ENCODE data around the gene TSPEAR. TPM values are rescaled to one million over a fixed set of nuclear protein-coding genes. Genes with fewer than 3 reads are reported as not detected.

Gene TSPEAR
- total RNA-seq, 3 donors from 2014 or later (not counting 1 experiment from before 2014, with no cell fraction given) = not detected

DNA sequence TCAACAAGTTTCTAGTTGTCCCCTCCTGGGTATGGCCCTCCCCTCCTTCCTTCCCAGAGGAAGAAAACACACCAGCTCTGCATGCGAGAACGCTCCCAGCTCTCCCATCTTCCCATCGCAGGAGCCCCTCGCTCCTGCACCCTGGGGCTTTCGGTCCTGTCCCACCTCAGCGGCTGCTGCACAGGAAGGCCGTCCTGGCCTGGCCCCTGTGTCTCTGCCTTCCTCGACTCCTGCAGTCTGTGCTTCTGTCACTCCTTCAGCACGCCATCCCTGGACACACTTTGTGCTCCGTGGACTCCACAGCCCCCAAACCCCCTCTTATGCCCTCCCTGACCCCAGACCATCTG, 194.6 kb downstream of the TSPEAR start:
- ATAC-seq (no peak), DNase-seq (no peak)
- TF ChIP-seq, protein P1, sequence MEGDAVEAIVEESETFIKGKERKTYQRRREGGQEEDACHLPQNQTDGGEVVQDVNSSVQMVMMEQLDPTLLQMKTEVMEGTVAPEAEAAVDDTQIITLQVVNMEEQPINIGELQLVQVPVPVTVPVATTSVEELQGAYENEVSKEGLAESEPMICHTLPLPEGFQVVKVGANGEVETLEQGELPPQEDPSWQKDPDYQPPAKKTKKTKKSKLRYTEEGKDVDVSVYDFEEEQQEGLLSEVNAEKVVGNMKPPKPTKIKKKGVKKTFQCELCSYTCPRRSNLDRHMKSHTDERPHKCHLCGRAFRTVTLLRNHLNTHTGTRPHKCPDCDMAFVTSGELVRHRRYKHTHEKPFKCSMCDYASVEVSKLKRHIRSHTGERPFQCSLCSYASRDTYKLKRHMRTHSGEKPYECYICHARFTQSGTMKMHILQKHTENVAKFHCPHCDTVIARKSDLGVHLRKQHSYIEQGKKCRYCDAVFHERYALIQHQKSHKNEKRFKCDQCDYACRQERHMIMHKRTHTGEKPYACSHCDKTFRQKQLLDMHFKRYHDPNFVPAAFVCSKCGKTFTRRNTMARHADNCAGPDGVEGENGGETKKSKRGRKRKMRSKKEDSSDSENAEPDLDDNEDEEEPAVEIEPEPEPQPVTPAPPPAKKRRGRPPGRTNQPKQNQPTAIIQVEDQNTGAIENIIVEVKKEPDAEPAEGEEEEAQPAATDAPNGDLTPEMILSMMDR (IDR thresholded peaks at IDR 0.05) = no peak
- H3K9me3 ChIP-seq (ENCODE audit: control insufficient read depth, insufficient read depth, low read length) = no peaks in the 10 kb centered on the region
- Mint-ChIP-seq H3K4me1 (peaks cover 5 to 8% of the 10 kb centered on the region in 2 donors), H3K36me3 (no peaks in the 10 kb centered on the region), H3K27ac (no peak overlapping the region), H3K27me3 (ENCODE audit: low read depth in 2 of 2) (peaks cover 3 to 6% of the 10 kb centered on the region in 2 donors), H3K4me3 (no peak overlapping the region), H3K9me3 (no peaks in the 10 kb centered on the region)
- no peaks in the 10 kb centered on the region for H3K36me3 ChIP-seq (ENCODE audit: control insufficient read depth, insufficient read depth, low read length)
- WGBS (ENCODE audit: insufficient coverage) = 96% methylated on average over 10 of the region's 10 CpGs
- H3K27ac ChIP-seq (ENCODE audit: low read length) = no peak overlapping the region
- H3K4me1 ChIP-seq (ENCODE audit: control insufficient read depth, insufficient read depth, low read length) = no peaks in the 10 kb centered on the region
- H3K27me3 ChIP-seq (ENCODE audit: control insufficient read depth, insufficient read depth, low read length) = no peaks in the 10 kb centered on the region
- H3K4me3 ChIP-seq (ENCODE audit: low read length) = no peak overlapping the region
- intact Hi-C loops (cut with micrococcal nuclease) = no loop called here

DNA sequence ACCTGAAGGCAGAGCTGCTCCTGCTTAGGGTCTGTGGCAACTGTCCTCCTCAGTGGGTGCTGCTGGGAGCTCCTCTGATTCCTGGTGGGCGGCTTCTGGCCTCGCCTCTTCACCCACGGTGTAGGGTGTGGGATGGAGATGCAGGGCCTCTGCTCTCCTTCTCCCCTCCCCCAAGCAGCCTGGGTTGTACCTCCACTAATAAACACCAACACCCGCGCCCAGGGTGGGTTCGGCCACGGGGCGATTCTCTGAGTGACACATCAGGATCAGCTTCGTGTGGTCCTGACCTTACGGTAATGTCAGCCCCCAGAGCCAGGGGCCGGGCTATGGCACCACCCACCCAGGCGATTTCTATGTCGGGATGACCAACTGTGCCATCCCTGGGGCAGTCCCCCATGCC, 195.0 kb downstream of the TSPEAR start:
- Histone ChIP-seq H3K4me1 (ENCODE audit: control insufficient read depth, insufficient read depth, low read length) (no peaks in the 10 kb centered on the region), H3K36me3 (ENCODE audit: control insufficient read depth, insufficient read depth, low read length) (no peaks in the 10 kb centered on the region), H3K9me3 (ENCODE audit: control insufficient read depth, insufficient read depth, low read length) (no peaks in the 10 kb centered on the region), H3K27me3 (ENCODE audit: control insufficient read depth, insufficient read depth, low read length) (no peaks in the 10 kb centered on the region), H3K27ac (ENCODE audit: low read length) (no peak overlapping the region), H3K4me3 (ENCODE audit: low read length) (no peak overlapping the region)
- Mint-ChIP-seq H3K4me1 (peaks cover 5 to 11% of the 10 kb centered on the region in 2 donors), H3K36me3 (no peaks in the 10 kb centered on the region), H3K4me3 (no peak overlapping the region), H3K9me3 (no peaks in the 10 kb centered on the region), H3K27ac (no peak overlapping the region), H3K27me3 (ENCODE audit: low read depth in 2 of 2) (peaks cover 3 to 6% of the 10 kb centered on the region in 2 donors)
- TF ChIP-seq, protein P1 (IDR thresholded peaks at IDR 0.05) = no peak
- DNase-seq (no peak), ATAC-seq (no peak)
- WGBS (ENCODE audit: insufficient coverage) = 93% methylated on average over 10 of the region's 13 CpGs
- intact Hi-C loops (cut with micrococcal nuclease) = no loop called here

DNA sequence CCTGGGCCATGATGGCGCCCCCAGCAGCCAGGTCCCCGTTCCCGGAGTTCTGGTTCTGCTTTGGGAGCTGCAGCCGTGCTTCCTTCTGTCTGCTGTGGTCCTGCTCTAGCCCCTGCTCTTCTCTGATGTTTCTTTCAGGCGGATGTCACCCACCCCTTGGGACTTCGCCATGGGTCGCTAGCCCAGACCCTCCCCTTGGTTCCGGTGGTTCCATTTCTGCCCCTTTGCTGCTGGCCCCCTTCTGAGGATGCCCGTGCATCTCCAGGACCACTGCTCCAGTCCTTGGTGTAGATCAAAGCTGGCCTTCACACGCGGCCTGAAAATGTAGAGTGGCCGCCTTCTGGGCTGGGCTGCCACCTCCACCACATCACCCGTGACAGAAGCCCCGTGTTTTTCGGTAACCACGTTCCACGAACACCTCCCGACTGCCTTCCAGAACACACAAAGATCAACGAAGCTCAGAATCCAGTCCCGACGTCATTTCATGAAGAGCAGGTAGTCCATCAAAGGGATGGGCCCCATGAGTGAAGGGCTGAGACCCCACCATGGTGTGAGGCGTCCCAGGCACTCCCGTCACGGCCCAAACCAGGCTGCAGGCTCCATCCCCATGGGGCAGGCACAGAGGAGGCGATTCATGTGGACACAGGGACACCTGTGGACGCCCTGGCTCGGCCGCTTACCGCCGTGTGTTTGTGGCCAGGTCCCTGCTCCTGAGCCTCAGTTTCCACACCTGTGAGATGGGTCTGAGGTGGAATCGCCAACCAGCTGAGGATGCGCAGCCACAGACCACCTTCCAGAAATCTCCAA, 195.8 kb downstream of the TSPEAR start:
- no peaks in the 10 kb centered on the region for H3K36me3 ChIP-seq (ENCODE audit: control insufficient read depth, insufficient read depth, low read length)
- H3K27me3 Mint-ChIP-seq (ENCODE audit: low read depth in 2 of 2) = peaks cover 3 to 6% of the 10 kb centered on the region in 2 donors
- DNase-seq = no peak
- TF ChIP-seq, protein P1 (IDR thresholded peaks at IDR 0.05) = no peak
- H3K27me3 ChIP-seq (ENCODE audit: control insufficient read depth, insufficient read depth, low read length) = no peaks in the 10 kb centered on the region
- no peaks in the 10 kb centered on the region for H3K36me3 Mint-ChIP-seq
- 87% methylated on average over 32 of the region's 32 CpGs for WGBS (ENCODE audit: insufficient coverage)
- no peaks in the 10 kb centered on the region for H3K9me3 ChIP-seq (ENCODE audit: control insufficient read depth, insufficient read depth, low read length)
- no peak for ATAC-seq
- no peak overlapping the region for H3K27ac Mint-ChIP-seq
- intact Hi-C loops (cut with micrococcal nuclease) = no loop called here
- peaks cover 5 to 11% of the 10 kb centered on the region in 2 donors for H3K4me1 Mint-ChIP-seq
- H3K4me3 ChIP-seq (ENCODE audit: low read length) = no peak overlapping the region
- H3K4me1 ChIP-seq (ENCODE audit: control insufficient read depth, insufficient read depth, low read length) = peaks cover 5% of the 10 kb centered on the region
- H3K9me3 Mint-ChIP-seq = no peaks in the 10 kb centered on the region
- no peak overlapping the region for H3K27ac ChIP-seq (ENCODE audit: low read length)
- H3K4me3 Mint-ChIP-seq = no peak overlapping the region
